ENCODE data around the gene LRRIQ1.

LRRIQ1 gene

DNA sequence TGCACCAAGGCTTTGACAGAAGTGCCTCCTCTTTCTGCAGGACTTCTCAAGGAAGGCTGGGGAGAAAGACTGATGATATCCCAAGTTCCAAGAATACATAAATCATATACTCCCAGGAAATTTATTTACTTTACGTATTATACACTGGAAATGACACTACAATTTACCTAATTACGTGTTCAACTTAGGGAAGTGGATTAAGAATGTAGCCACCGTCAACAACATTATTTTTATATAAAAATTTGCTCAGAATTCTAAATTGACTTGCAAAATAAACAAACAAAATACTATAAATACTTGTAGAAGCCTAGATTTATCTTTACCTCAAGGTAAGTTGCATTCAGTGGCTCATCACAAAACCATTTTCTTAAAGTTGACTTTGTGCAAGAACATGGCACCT, 19.0 kb upstream of the LRRIQ1 start:
- Histone ChIP-seq H3K9ac (ENCODE audit: low read length) (no peak overlapping the region), H3K9me2 (replicated peaks; ENCODE audit: insufficient read depth, low read length) (no peaks in the 10 kb centered on the region), H3K36me3 (replicated peaks; ENCODE audit: insufficient read depth, low read length) (no peaks in the 10 kb centered on the region), H3K27me3 (replicated peaks; ENCODE audit: insufficient read depth, low read length) (no peaks in the 10 kb centered on the region), H2AFZ (ENCODE audit: low read length) (no peak overlapping the region), H3K4me2 (ENCODE audit: low read depth, low read length) (no peak overlapping the region), H3K9me3 (replicated peaks; ENCODE audit: insufficient read depth, low read length) (no peaks in the 10 kb centered on the region), H3K79me2 (ENCODE audit: low read length) (no peaks in the 10 kb centered on the region), H3K4me3 (ENCODE audit: low read length) (no peak overlapping the region), H3K4me1 (ENCODE audit: low read length) (no peaks in the 10 kb centered on the region), H4K20me1 (ENCODE audit: insufficient read depth, low read length) (no peaks in the 10 kb centered on the region), H3F3A (ENCODE audit: insufficient read depth, low read length) (no peaks in the 10 kb centered on the region), H3K27ac (ENCODE audit: low read length) (no peak overlapping the region)
- DNase-seq, result no peak
- TF ChIP-seq, protein P1, sequence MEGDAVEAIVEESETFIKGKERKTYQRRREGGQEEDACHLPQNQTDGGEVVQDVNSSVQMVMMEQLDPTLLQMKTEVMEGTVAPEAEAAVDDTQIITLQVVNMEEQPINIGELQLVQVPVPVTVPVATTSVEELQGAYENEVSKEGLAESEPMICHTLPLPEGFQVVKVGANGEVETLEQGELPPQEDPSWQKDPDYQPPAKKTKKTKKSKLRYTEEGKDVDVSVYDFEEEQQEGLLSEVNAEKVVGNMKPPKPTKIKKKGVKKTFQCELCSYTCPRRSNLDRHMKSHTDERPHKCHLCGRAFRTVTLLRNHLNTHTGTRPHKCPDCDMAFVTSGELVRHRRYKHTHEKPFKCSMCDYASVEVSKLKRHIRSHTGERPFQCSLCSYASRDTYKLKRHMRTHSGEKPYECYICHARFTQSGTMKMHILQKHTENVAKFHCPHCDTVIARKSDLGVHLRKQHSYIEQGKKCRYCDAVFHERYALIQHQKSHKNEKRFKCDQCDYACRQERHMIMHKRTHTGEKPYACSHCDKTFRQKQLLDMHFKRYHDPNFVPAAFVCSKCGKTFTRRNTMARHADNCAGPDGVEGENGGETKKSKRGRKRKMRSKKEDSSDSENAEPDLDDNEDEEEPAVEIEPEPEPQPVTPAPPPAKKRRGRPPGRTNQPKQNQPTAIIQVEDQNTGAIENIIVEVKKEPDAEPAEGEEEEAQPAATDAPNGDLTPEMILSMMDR (IDR thresholded peaks at IDR 0.05; ENCODE audit: low read length), result no peak
- no peak for TF ChIP-seq EZH2phosphoT487 (IDR thresholded peaks at IDR 0.05; ENCODE audit: low read length)
- no peak for TF ChIP-seq EZH2 (optimal IDR thresholded peaks at IDR 0.05; ENCODE audit: low read depth, low read length)

DNA sequence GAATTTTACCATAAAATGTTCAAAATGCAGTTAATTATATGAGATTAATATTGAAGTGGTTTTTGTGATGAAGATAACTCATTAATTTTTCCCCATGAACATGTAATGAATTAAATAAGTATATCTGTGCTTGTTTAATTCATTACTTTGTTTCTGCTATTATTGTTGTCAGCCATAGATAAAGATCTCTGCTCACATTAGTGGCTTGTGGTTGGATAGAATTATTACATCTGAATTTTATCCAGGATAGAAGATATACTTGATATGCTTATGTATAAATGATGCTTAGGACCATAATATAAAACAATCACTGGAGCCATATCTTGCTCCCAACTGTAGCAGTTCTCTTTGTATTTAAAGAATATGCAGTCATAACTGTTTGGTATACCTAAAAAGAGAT, 18.5 kb upstream of the LRRIQ1 start:
- Histone ChIP-seq H3K79me2 (ENCODE audit: low read length) (no peaks in the 10 kb centered on the region), H3K4me3 (ENCODE audit: low read length) (no peak overlapping the region), H4K20me1 (ENCODE audit: insufficient read depth, low read length) (no peaks in the 10 kb centered on the region), H3K27ac (ENCODE audit: low read length) (no peak overlapping the region), H3F3A (ENCODE audit: insufficient read depth, low read length) (no peaks in the 10 kb centered on the region), H3K4me2 (ENCODE audit: low read depth, low read length) (no peak overlapping the region), H3K9ac (ENCODE audit: low read length) (no peak overlapping the region), H3K9me2 (replicated peaks; ENCODE audit: insufficient read depth, low read length) (no peaks in the 10 kb centered on the region), H3K36me3 (replicated peaks; ENCODE audit: insufficient read depth, low read length) (no peaks in the 10 kb centered on the region), H3K4me1 (ENCODE audit: low read length) (no peaks in the 10 kb centered on the region), H2AFZ (ENCODE audit: low read length) (no peak overlapping the region), H3K9me3 (replicated peaks; ENCODE audit: insufficient read depth, low read length) (no peaks in the 10 kb centered on the region), H3K27me3 (replicated peaks; ENCODE audit: insufficient read depth, low read length) (no peaks in the 10 kb centered on the region)
- TF ChIP-seq EZH2 (optimal IDR thresholded peaks at IDR 0.05; ENCODE audit: low read depth, low read length), result no peak
- TF ChIP-seq EZH2phosphoT487 (IDR thresholded peaks at IDR 0.05; ENCODE audit: low read length), result no peak
- TF ChIP-seq, protein P1 (IDR thresholded peaks at IDR 0.05; ENCODE audit: low read length), result no peak
- no peak for DNase-seq

DNA sequence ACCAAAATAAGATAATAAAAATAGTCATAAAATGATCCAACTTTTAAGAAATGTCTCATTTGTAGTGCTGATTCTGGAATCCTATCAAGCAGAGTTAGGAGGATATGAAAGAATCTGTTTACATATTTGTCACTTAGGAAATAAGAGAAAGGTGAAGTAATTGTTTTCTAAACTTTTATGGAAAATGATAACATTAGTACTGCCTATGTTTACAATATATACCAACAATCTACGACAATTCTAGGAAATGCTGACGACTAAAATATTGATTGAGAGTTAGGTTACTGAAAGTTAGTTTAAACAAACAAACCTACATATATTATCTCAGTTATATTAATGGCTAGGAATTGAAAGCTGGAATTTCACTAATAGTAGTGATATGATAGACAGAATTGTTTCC, 18.1 kb upstream of the LRRIQ1 start:
- Histone ChIP-seq H2AFZ (ENCODE audit: low read length) (no peak overlapping the region), H3K9ac (ENCODE audit: low read length) (no peak overlapping the region), H3K4me3 (ENCODE audit: low read length) (no peak overlapping the region), H3K4me1 (ENCODE audit: low read length) (no peaks in the 10 kb centered on the region), H3K9me3 (replicated peaks; ENCODE audit: insufficient read depth, low read length) (no peaks in the 10 kb centered on the region), H3K36me3 (replicated peaks; ENCODE audit: insufficient read depth, low read length) (no peaks in the 10 kb centered on the region), H3K9me2 (replicated peaks; ENCODE audit: insufficient read depth, low read length) (no peaks in the 10 kb centered on the region), H3F3A (ENCODE audit: insufficient read depth, low read length) (no peaks in the 10 kb centered on the region), H4K20me1 (ENCODE audit: insufficient read depth, low read length) (no peaks in the 10 kb centered on the region), H3K27me3 (replicated peaks; ENCODE audit: insufficient read depth, low read length) (no peaks in the 10 kb centered on the region), H3K79me2 (ENCODE audit: low read length) (no peaks in the 10 kb centered on the region), H3K4me2 (ENCODE audit: low read depth, low read length) (no peak overlapping the region), H3K27ac (ENCODE audit: low read length) (no peak overlapping the region)
- TF ChIP-seq, protein P1 (IDR thresholded peaks at IDR 0.05; ENCODE audit: low read length), result no peak
- TF ChIP-seq EZH2phosphoT487 (IDR thresholded peaks at IDR 0.05; ENCODE audit: low read length) (no peak), EZH2 (optimal IDR thresholded peaks at IDR 0.05; ENCODE audit: low read depth, low read length) (no peak)
- no peak for DNase-seq
